ENCODE results near the gene FRYL.

- TF ChIP-seq CTCF (IDR thresholded peaks at IDR 0.05): no peak
- TF ChIP-seq POLR2A (IDR thresholded peaks at IDR 0.05): no peak
Observed at GRCh38 chr4:48526406-48526805, 253.7 kb downstream of the FRYL start.

Measured in adrenal gland (tissue), 5 donors.